SK-N-SH (cell line): Measurements from ENCODE around the gene PDE8A. TPM values are rescaled to one million over a fixed set of nuclear protein-coding genes. Genes with fewer than 3 reads are reported as not detected.

Experiments used
- CTCF ChIA-PET: fragments of 300-600, 350-600 bp; formaldehyde crosslinking; extraction: SDS; loops from one replicate; lab custom pipeline; 2021; lab: Yijun Ruan, JAX
- POLR2A ChIA-PET: fragments of 350-600 bp; sonication (Branson Sonifier 250); formaldehyde crosslinking; extraction: SDS; loops from one replicate; lab custom pipeline; 2020; ENCODE audit warnings: antibody characterized with exemption, inconsistent platforms; lab: Yijun Ruan, JAX
- DNase-seq: peaks from one replicate; pipeline ENCODE4 v3.0.0; 2012
- H2AFZ ChIP-seq: fragments of 200-600 bp; sonication (generic); 2 replicates; pipeline ENCODE4 v1.8.1; 2016; ENCODE audit warnings: antibody characterized with exemption, mild to moderate bottlenecking, low read depth
- H3F3A ChIP-seq: fragments of 200-600 bp; sonication (generic); replicated peaks from 2 replicates; pipeline ENCODE3; 2016; ENCODE audit warnings: antibody characterized with exemption, mild to moderate bottlenecking; ENCODE audit not compliant: insufficient read depth
- H3K27ac ChIP-seq, 2 experiments: fragments of 200-500 bp in 1 of 2; fragments of 200-600 bp in 1 of 2; sonication (Bioruptor generic) in 1 of 2; sonication (generic), shearing (Covaris generic) in 1 of 2; 2 replicates each; pipeline versions ENCODE4 v1.5.1 to v1.6.1; 2014 to 2016; ENCODE audit warnings: low read depth in 2 of 2, inconsistent platforms in 1 of 2, low read length in 1 of 2, mild to moderate bottlenecking in 1 of 2, mixed read lengths in 1 of 2
- H3K27me3 ChIP-seq: fragments of 200-600 bp; sonication (generic), shearing (Covaris generic); 2 replicates; pipeline ENCODE4 v1.6.1; 2016; ENCODE audit warnings: mixed run types; ENCODE audit not compliant: insufficient read depth
- H3K36me3 ChIP-seq, 2 experiments: fragments of 200-500 bp in 1 of 2; fragments of 200-600 bp in 1 of 2; sonication (Bioruptor generic) in 1 of 2; sonication (generic) in 1 of 2; replicated peaks in 1 of 2; 2 replicates each; pipeline versions ENCODE3 to v1.5.1; 2014 to 2016; ENCODE audit warnings: low read length in 1 of 2, mild to moderate bottlenecking in 1 of 2; ENCODE audit not compliant: insufficient read depth in 2 of 2, control insufficient read depth in 1 of 2
- H3K4me1 ChIP-seq, 2 experiments: fragments of 200-500 bp in 1 of 2; fragments of 200-600 bp in 1 of 2; sonication (Bioruptor generic) in 1 of 2; sonication (generic), shearing (Covaris generic) in 1 of 2; 2 replicates each; pipeline versions ENCODE4 v1.5.1 to v1.6.1; 2014 to 2016; ENCODE audit warnings: low read depth in 1 of 2, low read length in 1 of 2, mixed run types in 1 of 2; ENCODE audit not compliant: insufficient read depth in 2 of 2, control insufficient read depth in 1 of 2
- H3K4me2 ChIP-seq: fragments of 200-600 bp; sonication (generic), shearing (Covaris generic); 2 replicates; pipeline ENCODE4 v1.6.1; 2017; ENCODE audit warnings: mixed run types
- H3K4me3 ChIP-seq, 2 experiments: fragments of 200-500 bp in 1 of 2; fragments of 200-600 bp in 1 of 2; sonication (Bioruptor generic) in 1 of 2; sonication (generic), shearing (Covaris generic) in 1 of 2; 2 replicates each; pipeline versions ENCODE4 v1.5.1 to v1.8.1; 2014 to 2016; ENCODE audit warnings: low read depth in 2 of 2, inconsistent platforms in 1 of 2, low read length in 1 of 2, mild to moderate bottlenecking in 1 of 2, mixed read lengths in 1 of 2, moderate library complexity in 1 of 2
- H3K79me2 ChIP-seq: fragments of 200-600 bp; sonication (generic); 2 replicates; pipeline ENCODE4 v1.8.1; 2017; ENCODE audit warnings: mild to moderate bottlenecking; ENCODE audit not compliant: insufficient read depth
- H3K9ac ChIP-seq: fragments of 200-600 bp; sonication (generic); 2 replicates; pipeline ENCODE4 v1.6.1; 2017; ENCODE audit warnings: mixed run types
- H3K9me2 ChIP-seq: fragments of 200-600 bp; sonication (generic); 2 replicates; pipeline ENCODE4 v1.6.1; 2017; ENCODE audit warnings: mixed run types
- H3K9me3 ChIP-seq: fragments of 200-600 bp; sonication (generic); 2 replicates; pipeline ENCODE4 v1.6.1; 2017; ENCODE audit warnings: mixed run types, mild to moderate bottlenecking, moderate library complexity
- H4K20me1 ChIP-seq: fragments of 200-600 bp; sonication (generic); 2 replicates; pipeline ENCODE4 v1.6.1; 2017; ENCODE audit warnings: mild to moderate bottlenecking, mixed run types; ENCODE audit not compliant: insufficient read depth
- CTCF ChIP-seq: fragments of 200-600 bp; sonication (generic); IDR thresholded peaks from 2 replicates; pipeline ENCODE4 v1.6.1; 2017; ENCODE audit warnings: antibody characterized with exemption, mild to moderate bottlenecking, moderate library complexity
- ELF1 ChIP-seq: IDR thresholded peaks from 2 replicates; pipeline ENCODE4 v1.4.0; 2012
- FOSL2 ChIP-seq: IDR thresholded peaks from 2 replicates; pipeline ENCODE4 v1.4.0; 2012; ENCODE audit warnings: low read depth, mild to moderate bottlenecking, moderate library complexity, borderline replicate concordance
- FOXJ3 ChIP-seq: sonication (generic); formaldehyde crosslinking; IDR thresholded peaks from 2 replicates; pipeline ENCODE4 v1.5.1; 2020; ENCODE audit warnings: mild to moderate bottlenecking, missing genetic modification reagents
- GABPA ChIP-seq: IDR thresholded peaks from 2 replicates; pipeline ENCODE4 v1.4.0; 2012; ENCODE audit warnings: low read depth, mild to moderate bottlenecking
- NFIC ChIP-seq: IDR thresholded peaks from 2 replicates; pipeline ENCODE4 v1.4.0; 2012; ENCODE audit warnings: borderline replicate concordance
- RAD21 ChIP-seq: IDR thresholded peaks from 2 replicates; pipeline ENCODE4 v1.6.1; 2012; ENCODE audit warnings: mild to moderate bottlenecking, low read length
- RXRA ChIP-seq: IDR thresholded peaks from 2 replicates; pipeline ENCODE4 v1.4.0; 2012; ENCODE audit warnings: low read depth, mild to moderate bottlenecking, borderline replicate concordance
- TCF12 ChIP-seq: IDR thresholded peaks from 2 replicates; pipeline ENCODE4 v1.4.0; 2012
- WGBS: methylation state at CpG from one replicate; pipeline ENCODE4 v1.1.6; 2017; ENCODE audit warnings: low lambda C conversion rate; 5-methylcytosine and 5-hydroxymethylcytosine counted together
- polyA plus RNA-seq, 3 experiments: library from polyadenylated mRNA; depleted of rRNA; stranded (reverse); fragments of >200 nt; gene quantifications; 2 replicates each; pipeline ENCODE4 v1.2.3, GENCODE V29; 2012
- TF ChIP-seq, protein P1 (sequence below): IDR thresholded peaks from 2 replicates; pipeline ENCODE4 v1.4.0; 2012; ENCODE audit warnings: low read depth
- TF ChIP-seq, protein P2 (sequence below): fragments of 150-350 bp; IDR thresholded peaks from 2 replicates; pipeline ENCODE4 v1.6.1; 2016; ENCODE audit warnings: mild to moderate bottlenecking, low read depth, low read length
- TF ChIP-seq, protein P3 (sequence below): fragments of 150-350 bp; IDR thresholded peaks from 2 replicates; pipeline ENCODE4 v1.6.1; 2017; ENCODE audit warnings: antibody characterized with exemption, low read length, low read depth, borderline replicate concordance
- TF ChIP-seq, protein P4 (sequence below): IDR thresholded peaks from 2 replicates; pipeline ENCODE4; 2012

The PDE8A gene
- polyA plus RNA-seq, 1 of the 3 experiments (the other 2 are of a cell fraction): 13.4 TPM

DNA sequence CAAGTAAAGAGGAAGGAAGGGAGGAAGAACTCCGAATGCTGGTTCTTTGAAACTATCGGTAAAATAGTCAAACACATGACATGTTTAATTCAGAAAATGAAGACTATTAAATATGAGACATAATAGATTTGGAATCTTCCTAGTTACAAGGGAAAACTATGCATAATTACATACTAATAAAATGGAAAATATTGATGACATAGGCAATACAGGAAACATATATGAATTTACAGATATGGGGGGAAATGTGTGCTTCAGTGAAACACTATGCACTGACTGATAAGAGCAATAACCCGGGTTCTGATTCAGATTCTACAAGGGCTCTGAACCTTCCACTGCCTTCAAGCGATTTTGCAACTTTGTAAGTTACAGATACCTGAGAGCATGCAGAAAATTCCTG, 185.9 kb downstream of the PDE8A start:
- H3K4me2 ChIP-seq: no peak overlapping the region
- H3K79me2 ChIP-seq: no peaks in the 10 kb centered on the region
- DNase-seq: no peak
- H3K4me1 ChIP-seq: peaks cover 0 to 2% of the 10 kb centered on the region in 2 experiments; a peak in 1 of 4 replicates
- H2AFZ ChIP-seq: no peak overlapping the region
- H3K4me3 ChIP-seq: no peak overlapping the region
- H4K20me1 ChIP-seq: no peaks in the 10 kb centered on the region
- no peaks in the 10 kb centered on the region for H3K36me3 ChIP-seq
- H3K27ac ChIP-seq: no peak overlapping the region
- peaks cover 8% of the 10 kb centered on the region for H3K9me3 ChIP-seq
- no peak for TF ChIP-seq NFIC
- 62% methylated on average over 4 of the region's 4 CpGs for WGBS
- no peaks in the 10 kb centered on the region for H3K27me3 ChIP-seq
- no peaks in the 10 kb centered on the region for H3K9me2 ChIP-seq
- H3F3A ChIP-seq: no peaks in the 10 kb centered on the region
- POLR2A ChIA-PET: no interaction called here
- no peak overlapping the region for H3K9ac ChIP-seq
- CTCF ChIA-PET: interaction anchor here (1.3 to 1.7 kb wide), 2 partner anchors 198 to 213 kb away, joined by 3 to 5 read pairs; no protein-coding TSS in a partner anchor

- no peak overlapping the region for H2AFZ ChIP-seq
- no peaks in the 10 kb centered on the region for H3K9me2 ChIP-seq
- H3K36me3 ChIP-seq: no peaks in the 10 kb centered on the region
- H3K27me3 ChIP-seq: no peaks in the 10 kb centered on the region
- H3K4me1 ChIP-seq: peaks cover 0 to 2% of the 10 kb centered on the region in 2 experiments; a peak in 1 of 4 replicates
- CTCF ChIA-PET: interaction anchor here (0.5 to 1.7 kb wide), 30 partner anchors 8 to 570 kb away, joined by 3 to 9 read pairs (median 3); partner anchors contain the start of gene PDE8A
- 39% methylated on average over 19 of the region's 20 CpGs for WGBS
- H3K27ac ChIP-seq: no peak overlapping the region
- no peaks in the 10 kb centered on the region for H3K79me2 ChIP-seq
- DNase-seq: peak; percentile 46
- H3K9me3 ChIP-seq: peaks cover 7% of the 10 kb centered on the region
- H3K4me3 ChIP-seq: no peak overlapping the region; a peak in 1 of 4 replicates
- no peak overlapping the region for H3K9ac ChIP-seq
- TF ChIP-seq ELF1 (no peak), GABPA (no peak), CTCF (peak; percentile 43), RAD21 (peak; percentile 46; the same call in 1 of the 2 replicates)
- TF ChIP-seq, all 33 proteins: peak for 2
- Histone ChIP-seq H4K20me1 (no peaks in the 10 kb centered on the region), H3K4me2 (no peak overlapping the region), H3F3A (no peaks in the 10 kb centered on the region)
- POLR2A ChIA-PET: no interaction called here
These were observed 187.1 kb downstream of the PDE8A start for GRCh38 chr15:85168642-85169173.

DNA sequence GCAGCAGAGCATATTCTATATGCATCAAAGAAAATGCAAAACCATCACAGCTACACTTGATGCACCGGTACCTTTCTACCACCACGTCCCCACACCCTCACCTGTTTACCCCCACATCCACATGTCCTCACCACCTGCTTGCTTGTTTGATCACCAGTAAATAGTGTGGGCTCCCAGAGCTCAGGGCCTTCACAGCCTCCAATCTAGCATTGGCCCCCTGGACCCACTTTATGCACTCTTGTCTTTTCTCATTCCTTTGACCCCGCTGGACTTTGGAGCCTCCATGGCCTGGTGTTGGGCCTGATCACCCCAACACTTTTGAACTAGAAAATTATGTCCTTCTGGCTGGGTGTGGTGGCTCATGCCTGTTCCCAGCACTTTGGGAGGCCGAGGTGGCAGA, 190.1 kb downstream of the PDE8A start:
- Histone ChIP-seq H3K36me3 (no peaks in the 10 kb centered on the region), H2AFZ (no peak overlapping the region), H3K4me1 (peaks cover under 1 to 2% of the 10 kb centered on the region in 2 experiments; a peak in 2 of 4 replicates), H3F3A (no peaks in the 10 kb centered on the region), H3K9ac (no peak overlapping the region), H4K20me1 (no peaks in the 10 kb centered on the region), H3K9me3 (peaks cover 4% of the 10 kb centered on the region; the same call in 1 of the 2 replicates), H3K27me3 (no peaks in the 10 kb centered on the region), H3K4me3 (no peak overlapping the region), H3K79me2 (no peaks in the 10 kb centered on the region), H3K4me2 (no peak overlapping the region), H3K27ac (no peak overlapping the region), H3K9me2 (no peaks in the 10 kb centered on the region)
- CTCF ChIA-PET: interaction anchor here (1.0 kb wide), 1 partner anchor 217 kb away, joined by 3 read pairs; no protein-coding TSS in a partner anchor
- POLR2A ChIA-PET: no interaction called here
- 47% methylated on average over 4 of the region's 4 CpGs for WGBS
- no peak for DNase-seq
- TF ChIP-seq, protein P1, sequence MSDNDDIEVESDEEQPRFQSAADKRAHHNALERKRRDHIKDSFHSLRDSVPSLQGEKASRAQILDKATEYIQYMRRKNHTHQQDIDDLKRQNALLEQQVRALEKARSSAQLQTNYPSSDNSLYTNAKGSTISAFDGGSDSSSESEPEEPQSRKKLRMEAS: no peak
- TF ChIP-seq TCF12: no peak
- TF ChIP-seq NFIC: no peak
- TF ChIP-seq CTCF: no peak
- TF ChIP-seq GABPA: no peak
- TF ChIP-seq, protein P2, sequence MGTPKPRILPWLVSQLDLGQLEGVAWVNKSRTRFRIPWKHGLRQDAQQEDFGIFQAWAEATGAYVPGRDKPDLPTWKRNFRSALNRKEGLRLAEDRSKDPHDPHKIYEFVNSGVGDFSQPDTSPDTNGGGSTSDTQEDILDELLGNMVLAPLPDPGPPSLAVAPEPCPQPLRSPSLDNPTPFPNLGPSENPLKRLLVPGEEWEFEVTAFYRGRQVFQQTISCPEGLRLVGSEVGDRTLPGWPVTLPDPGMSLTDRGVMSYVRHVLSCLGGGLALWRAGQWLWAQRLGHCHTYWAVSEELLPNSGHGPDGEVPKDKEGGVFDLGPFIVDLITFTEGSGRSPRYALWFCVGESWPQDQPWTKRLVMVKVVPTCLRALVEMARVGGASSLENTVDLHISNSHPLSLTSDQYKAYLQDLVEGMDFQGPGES: no peak
- TF ChIP-seq, protein P3, sequence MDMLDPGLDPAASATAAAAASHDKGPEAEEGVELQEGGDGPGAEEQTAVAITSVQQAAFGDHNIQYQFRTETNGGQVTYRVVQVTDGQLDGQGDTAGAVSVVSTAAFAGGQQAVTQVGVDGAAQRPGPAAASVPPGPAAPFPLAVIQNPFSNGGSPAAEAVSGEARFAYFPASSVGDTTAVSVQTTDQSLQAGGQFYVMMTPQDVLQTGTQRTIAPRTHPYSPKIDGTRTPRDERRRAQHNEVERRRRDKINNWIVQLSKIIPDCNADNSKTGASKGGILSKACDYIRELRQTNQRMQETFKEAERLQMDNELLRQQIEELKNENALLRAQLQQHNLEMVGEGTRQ: no peak
- no peak for TF ChIP-seq RXRA
- TF ChIP-seq, protein P4, sequence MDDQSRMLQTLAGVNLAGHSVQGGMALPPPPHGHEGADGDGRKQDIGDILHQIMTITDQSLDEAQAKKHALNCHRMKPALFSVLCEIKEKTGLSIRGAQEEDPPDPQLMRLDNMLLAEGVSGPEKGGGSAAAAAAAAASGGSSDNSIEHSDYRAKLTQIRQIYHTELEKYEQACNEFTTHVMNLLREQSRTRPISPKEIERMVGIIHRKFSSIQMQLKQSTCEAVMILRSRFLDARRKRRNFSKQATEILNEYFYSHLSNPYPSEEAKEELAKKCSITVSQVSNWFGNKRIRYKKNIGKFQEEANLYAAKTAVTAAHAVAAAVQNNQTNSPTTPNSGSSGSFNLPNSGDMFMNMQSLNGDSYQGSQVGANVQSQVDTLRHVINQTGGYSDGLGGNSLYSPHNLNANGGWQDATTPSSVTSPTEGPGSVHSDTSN: no peak
- no peak for TF ChIP-seq FOSL2
- no peak for TF ChIP-seq FOXJ3
